ENCODE measurements around the gene MAN1A2. TPM values are rescaled to one million over a fixed set of nuclear protein-coding genes. Genes with fewer than 3 reads are reported as not detected.

The MAN1A2 gene
- total and polyA plus RNA-seq, 9 of the 15 experiments (the other 6 are each of a cell fraction or from before 2014, with no cell fraction given), result 4.2 to 38.4 (median 18.7) TPM

DNA sequence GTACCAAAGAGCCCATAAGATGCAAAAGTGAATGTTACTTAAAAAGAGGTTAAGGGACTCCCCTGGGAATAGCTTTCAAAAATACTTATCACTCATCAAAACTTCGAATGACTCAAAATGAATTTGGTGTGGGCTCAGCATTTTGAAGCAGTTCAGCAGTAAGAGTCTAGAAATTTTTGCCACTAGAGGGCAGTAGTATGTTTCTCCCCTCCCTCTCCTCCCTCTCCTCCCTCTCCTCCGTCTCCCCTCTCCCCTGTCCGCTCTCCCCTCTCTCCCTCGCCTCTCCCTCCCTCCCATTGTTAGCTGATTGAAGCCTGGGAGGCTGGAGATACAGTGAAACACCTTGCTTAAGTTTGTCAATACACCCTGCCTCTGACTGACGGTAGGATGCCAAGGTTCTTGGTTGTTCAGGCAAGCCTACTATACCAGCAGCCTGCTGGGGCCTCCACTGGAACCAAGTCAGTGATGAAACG is 167.8 kb downstream of the MAN1A2 start (continued):
- TF ChIP-seq, protein P1, sequence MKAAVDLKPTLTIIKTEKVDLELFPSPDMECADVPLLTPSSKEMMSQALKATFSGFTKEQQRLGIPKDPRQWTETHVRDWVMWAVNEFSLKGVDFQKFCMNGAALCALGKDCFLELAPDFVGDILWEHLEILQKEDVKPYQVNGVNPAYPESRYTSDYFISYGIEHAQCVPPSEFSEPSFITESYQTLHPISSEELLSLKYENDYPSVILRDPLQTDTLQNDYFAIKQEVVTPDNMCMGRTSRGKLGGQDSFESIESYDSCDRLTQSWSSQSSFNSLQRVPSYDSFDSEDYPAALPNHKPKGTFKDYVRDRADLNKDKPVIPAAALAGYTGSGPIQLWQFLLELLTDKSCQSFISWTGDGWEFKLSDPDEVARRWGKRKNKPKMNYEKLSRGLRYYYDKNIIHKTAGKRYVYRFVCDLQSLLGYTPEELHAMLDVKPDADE (conservative IDR thresholded peaks at IDR 0.05; ENCODE audit: control insufficient read depth, low read depth, low read length), result no peak
- TF ChIP-seq NFIC (IDR thresholded peaks at IDR 0.05) (peak; percentile 27; the same call in 1 of the 2 replicates), NCOR1 (IDR thresholded peaks at IDR 0.05) (no peak; the same call in 1 of the 2 replicates), SMC3 (conservative IDR thresholded peaks at IDR 0.05; ENCODE audit: insufficient read depth, low read depth, low read length) (peak; percentile 91), ZFX (CRISPR knock-in tag; IDR thresholded peaks at IDR 0.05) (no peak), HDGF (IDR thresholded peaks at IDR 0.05) (peak; percentile 89; the same call in 1 of the 2 replicates), POLR2H (tag; IDR thresholded peaks at IDR 0.05; ENCODE audit: low read depth) (no peak), MAZ (CRISPR knock-in tag; conservative IDR thresholded peaks at IDR 0.05 in 1 of 2, IDR thresholded peaks at IDR 0.05 in 1 of 2) (peak in 1 of 2 experiments; percentile 48; a peak in 1 of 4 replicates), MCM5 (IDR thresholded peaks at IDR 0.05; ENCODE audit: low read depth) (no peak), MAFK (IDR thresholded peaks at IDR 0.05; ENCODE audit: low read length) (peak; percentile 60; the same call in 1 of the 2 replicates), SIRT6 (IDR thresholded peaks at IDR 0.05; ENCODE audit: low read depth, low read length) (no peak), HSF4 (CRISPR knock-in tag; IDR thresholded peaks at IDR 0.05; ENCODE audit: borderline replicate concordance) (no peak)
- TF ChIP-seq, protein P2, sequence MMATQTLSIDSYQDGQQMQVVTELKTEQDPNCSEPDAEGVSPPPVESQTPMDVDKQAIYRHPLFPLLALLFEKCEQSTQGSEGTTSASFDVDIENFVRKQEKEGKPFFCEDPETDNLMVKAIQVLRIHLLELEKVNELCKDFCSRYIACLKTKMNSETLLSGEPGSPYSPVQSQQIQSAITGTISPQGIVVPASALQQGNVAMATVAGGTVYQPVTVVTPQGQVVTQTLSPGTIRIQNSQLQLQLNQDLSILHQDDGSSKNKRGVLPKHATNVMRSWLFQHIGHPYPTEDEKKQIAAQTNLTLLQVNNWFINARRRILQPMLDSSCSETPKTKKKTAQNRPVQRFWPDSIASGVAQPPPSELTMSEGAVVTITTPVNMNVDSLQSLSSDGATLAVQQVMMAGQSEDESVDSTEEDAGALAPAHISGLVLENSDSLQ (IDR thresholded peaks at IDR 0.05), result peak; percentile 29; the same call in 1 of the 2 replicates
- TF ChIP-seq, protein P3, sequence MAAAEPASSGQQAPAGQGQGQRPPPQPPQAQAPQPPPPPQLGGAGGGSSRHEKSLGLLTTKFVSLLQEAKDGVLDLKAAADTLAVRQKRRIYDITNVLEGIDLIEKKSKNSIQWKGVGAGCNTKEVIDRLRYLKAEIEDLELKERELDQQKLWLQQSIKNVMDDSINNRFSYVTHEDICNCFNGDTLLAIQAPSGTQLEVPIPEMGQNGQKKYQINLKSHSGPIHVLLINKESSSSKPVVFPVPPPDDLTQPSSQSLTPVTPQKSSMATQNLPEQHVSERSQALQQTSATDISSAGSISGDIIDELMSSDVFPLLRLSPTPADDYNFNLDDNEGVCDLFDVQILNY (CRISPR knock-in tag; IDR thresholded peaks at IDR 0.05), result no peak
- TF ChIP-seq, protein P4, sequence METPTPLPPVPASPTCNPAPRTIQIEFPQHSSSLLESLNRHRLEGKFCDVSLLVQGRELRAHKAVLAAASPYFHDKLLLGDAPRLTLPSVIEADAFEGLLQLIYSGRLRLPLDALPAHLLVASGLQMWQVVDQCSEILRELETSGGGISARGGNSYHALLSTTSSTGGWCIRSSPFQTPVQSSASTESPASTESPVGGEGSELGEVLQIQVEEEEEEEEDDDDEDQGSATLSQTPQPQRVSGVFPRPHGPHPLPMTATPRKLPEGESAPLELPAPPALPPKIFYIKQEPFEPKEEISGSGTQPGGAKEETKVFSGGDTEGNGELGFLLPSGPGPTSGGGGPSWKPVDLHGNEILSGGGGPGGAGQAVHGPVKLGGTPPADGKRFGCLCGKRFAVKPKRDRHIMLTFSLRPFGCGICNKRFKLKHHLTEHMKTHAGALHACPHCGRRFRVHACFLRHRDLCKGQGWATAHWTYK (CRISPR knock-in tag; IDR thresholded peaks at IDR 0.05), result no peak
- TF ChIP-seq, protein P5, sequence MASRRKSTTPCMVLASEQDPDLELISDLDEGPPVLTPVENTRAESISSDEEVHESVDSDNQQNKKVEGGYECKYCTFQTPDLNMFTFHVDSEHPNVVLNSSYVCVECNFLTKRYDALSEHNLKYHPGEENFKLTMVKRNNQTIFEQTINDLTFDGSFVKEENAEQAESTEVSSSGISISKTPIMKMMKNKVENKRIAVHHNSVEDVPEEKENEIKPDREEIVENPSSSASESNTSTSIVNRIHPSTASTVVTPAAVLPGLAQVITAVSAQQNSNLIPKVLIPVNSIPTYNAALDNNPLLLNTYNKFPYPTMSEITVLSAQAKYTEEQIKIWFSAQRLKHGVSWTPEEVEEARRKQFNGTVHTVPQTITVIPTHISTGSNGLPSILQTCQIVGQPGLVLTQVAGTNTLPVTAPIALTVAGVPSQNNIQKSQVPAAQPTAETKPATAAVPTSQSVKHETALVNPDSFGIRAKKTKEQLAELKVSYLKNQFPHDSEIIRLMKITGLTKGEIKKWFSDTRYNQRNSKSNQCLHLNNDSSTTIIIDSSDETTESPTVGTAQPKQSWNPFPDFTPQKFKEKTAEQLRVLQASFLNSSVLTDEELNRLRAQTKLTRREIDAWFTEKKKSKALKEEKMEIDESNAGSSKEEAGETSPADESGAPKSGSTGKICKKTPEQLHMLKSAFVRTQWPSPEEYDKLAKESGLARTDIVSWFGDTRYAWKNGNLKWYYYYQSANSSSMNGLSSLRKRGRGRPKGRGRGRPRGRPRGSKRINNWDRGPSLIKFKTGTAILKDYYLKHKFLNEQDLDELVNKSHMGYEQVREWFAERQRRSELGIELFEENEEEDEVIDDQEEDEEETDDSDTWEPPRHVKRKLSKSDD (conservative IDR thresholded peaks at IDR 0.05; ENCODE audit: low read length), result no peak
- TF ChIP-seq, protein P6, sequence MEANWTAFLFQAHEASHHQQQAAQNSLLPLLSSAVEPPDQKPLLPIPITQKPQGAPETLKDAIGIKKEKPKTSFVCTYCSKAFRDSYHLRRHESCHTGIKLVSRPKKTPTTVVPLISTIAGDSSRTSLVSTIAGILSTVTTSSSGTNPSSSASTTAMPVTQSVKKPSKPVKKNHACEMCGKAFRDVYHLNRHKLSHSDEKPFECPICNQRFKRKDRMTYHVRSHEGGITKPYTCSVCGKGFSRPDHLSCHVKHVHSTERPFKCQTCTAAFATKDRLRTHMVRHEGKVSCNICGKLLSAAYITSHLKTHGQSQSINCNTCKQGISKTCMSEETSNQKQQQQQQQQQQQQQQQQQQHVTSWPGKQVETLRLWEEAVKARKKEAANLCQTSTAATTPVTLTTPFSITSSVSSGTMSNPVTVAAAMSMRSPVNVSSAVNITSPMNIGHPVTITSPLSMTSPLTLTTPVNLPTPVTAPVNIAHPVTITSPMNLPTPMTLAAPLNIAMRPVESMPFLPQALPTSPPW (CRISPR knock-in tag; IDR thresholded peaks at IDR 0.05), result peak; percentile 48; the same call in 1 of the 2 replicates

Measured in K562 (cell line).